Smooth muscle cell (in vitro differentiated cells): ENCODE data around the gene SHTN1. TPM values are rescaled to one million over a fixed set of nuclear protein-coding genes. Genes with fewer than 3 reads are reported as not detected.

Experiments used
- DNase-seq: peaks from one replicate; lab custom pipeline; 2025; ENCODE audit not compliant: unreplicated experiment; lab: John Stamatoyannopoulos, UW
- H2AFZ ChIP-seq: fragments of 200-600 bp; sonication (generic); 2 replicates; pipeline ENCODE4 v1.6.0; 2016; ENCODE audit warnings: antibody characterized with exemption, low read depth, mild to moderate bottlenecking
- H3F3A ChIP-seq: fragments of 200-600 bp; sonication (generic); 2 replicates; pipeline ENCODE4 v1.6.0; 2017; ENCODE audit warnings: antibody characterized with exemption, low read depth
- H3K27ac ChIP-seq: fragments of 200-600 bp; sonication (generic); 2 replicates; pipeline ENCODE4 v1.5.1; 2016; ENCODE audit warnings: low read depth, mild to moderate bottlenecking
- H3K27me3 ChIP-seq: fragments of 200-600 bp; sonication (generic); 2 replicates; pipeline ENCODE4 v1.6.1; 2016; ENCODE audit warnings: low read depth, mild to moderate bottlenecking
- H3K36me3 ChIP-seq: fragments of 200-600 bp; sonication (generic); 2 replicates; pipeline ENCODE4 v1.5.1; 2016; ENCODE audit warnings: low read depth
- H3K4me1 ChIP-seq: fragments of 200-600 bp; sonication (generic); 2 replicates; pipeline ENCODE4 v1.5.1; 2016; ENCODE audit warnings: low read depth
- H3K4me2 ChIP-seq: fragments of 200-600 bp; sonication (generic); 2 replicates; pipeline ENCODE4 v1.6.0; 2016; ENCODE audit warnings: mild to moderate bottlenecking
- H3K4me3 ChIP-seq: fragments of 200-600 bp; sonication (generic); 2 replicates; pipeline ENCODE4 v1.5.1; 2016; ENCODE audit warnings: mild to moderate bottlenecking
- H3K79me2 ChIP-seq: fragments of 200-600 bp; sonication (generic); 2 replicates; pipeline ENCODE4 v1.6.0; 2016; ENCODE audit warnings: low read depth, mild to moderate bottlenecking
- H3K9ac ChIP-seq: fragments of 200-600 bp; sonication (generic); 2 replicates; pipeline ENCODE4 v1.6.0; 2016; ENCODE audit warnings: low read depth
- H3K9me3 ChIP-seq: fragments of 200-600 bp; sonication (generic); replicated peaks from 2 replicates; pipeline ENCODE4 v1.5.1; 2016; ENCODE audit warnings: low read depth
- H4K20me1 ChIP-seq: fragments of 200-600 bp; sonication (generic); 2 replicates; pipeline ENCODE4 v1.6.0; 2016; ENCODE audit warnings: low read depth
- WGBS: methylation state at CpG from one replicate; pipeline ENCODE4 v1.1.7; 2016; ENCODE audit warnings: low lambda C conversion rate; 5-methylcytosine and 5-hydroxymethylcytosine counted together
- polyA plus RNA-seq: library from polyadenylated mRNA; unstranded; fragments of >200 nt; fragmentation: Nextera tagmentation; extraction: Ambion mirVana; gene quantifications from 2 replicates; pipeline ENCODE4 v1.2.1, GENCODE V29; 2016
- total RNA-seq: library from RNA; depleted of rRNA; stranded (reverse); fragments of >200 nt; gene quantifications from 2 replicates; pipeline ENCODE4 v1.2.3, GENCODE V29; 2014
- TF ChIP-seq, protein P1 (sequence below): fragments of 200-600 bp; sonication (generic); IDR thresholded peaks from 2 replicates; pipeline ENCODE4 v1.5.1; 2017; ENCODE audit warnings: borderline replicate concordance, mild to moderate bottlenecking, antibody characterized with exemption; ENCODE audit not compliant: insufficient read depth, poor library complexity, severe bottlenecking

SHTN1 gene
- total and polyA plus RNA-seq, 2 experiments from 2014 or later = 1.3 to 39.2 TPM

DNA sequence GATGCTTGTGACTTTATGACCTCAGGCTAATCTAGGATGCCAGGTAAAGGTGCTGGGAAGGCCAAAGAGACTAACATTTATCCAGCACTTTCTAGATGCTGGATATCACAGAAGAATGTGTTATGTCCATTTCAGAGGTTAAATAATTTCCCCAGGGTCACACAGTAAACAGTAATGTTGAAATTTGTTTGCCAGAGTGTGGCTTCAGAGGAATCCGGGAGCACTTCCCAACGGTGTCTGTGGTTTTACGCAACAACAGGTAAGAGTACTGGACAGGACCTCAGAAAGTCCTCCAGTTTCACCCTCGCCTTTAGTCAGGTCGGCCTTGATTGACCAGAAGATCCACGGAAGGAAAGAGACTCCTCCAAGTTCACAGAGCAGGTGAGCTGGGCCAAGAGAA is 1.7 kb downstream of the SHTN1 start:
- no peak for DNase-seq
- no peaks in the 10 kb centered on the region for H3K36me3 ChIP-seq
- no peak overlapping the region for H3K4me2 ChIP-seq
- H3K9ac ChIP-seq = no peak overlapping the region
- no peaks in the 10 kb centered on the region for H3F3A ChIP-seq
- TF ChIP-seq, protein P1, sequence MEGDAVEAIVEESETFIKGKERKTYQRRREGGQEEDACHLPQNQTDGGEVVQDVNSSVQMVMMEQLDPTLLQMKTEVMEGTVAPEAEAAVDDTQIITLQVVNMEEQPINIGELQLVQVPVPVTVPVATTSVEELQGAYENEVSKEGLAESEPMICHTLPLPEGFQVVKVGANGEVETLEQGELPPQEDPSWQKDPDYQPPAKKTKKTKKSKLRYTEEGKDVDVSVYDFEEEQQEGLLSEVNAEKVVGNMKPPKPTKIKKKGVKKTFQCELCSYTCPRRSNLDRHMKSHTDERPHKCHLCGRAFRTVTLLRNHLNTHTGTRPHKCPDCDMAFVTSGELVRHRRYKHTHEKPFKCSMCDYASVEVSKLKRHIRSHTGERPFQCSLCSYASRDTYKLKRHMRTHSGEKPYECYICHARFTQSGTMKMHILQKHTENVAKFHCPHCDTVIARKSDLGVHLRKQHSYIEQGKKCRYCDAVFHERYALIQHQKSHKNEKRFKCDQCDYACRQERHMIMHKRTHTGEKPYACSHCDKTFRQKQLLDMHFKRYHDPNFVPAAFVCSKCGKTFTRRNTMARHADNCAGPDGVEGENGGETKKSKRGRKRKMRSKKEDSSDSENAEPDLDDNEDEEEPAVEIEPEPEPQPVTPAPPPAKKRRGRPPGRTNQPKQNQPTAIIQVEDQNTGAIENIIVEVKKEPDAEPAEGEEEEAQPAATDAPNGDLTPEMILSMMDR = no peak
- H3K79me2 ChIP-seq = peaks cover 5% of the 10 kb centered on the region
- H3K9me3 ChIP-seq = no peaks in the 10 kb centered on the region
- 87% methylated on average over 6 of the region's 6 CpGs for WGBS
- no peaks in the 10 kb centered on the region for H4K20me1 ChIP-seq
- H3K27me3 ChIP-seq = no peaks in the 10 kb centered on the region
- no peak overlapping the region for H2AFZ ChIP-seq
- H3K4me3 ChIP-seq = no peak overlapping the region
- H3K4me1 ChIP-seq = peaks cover 5% of the 10 kb centered on the region
- H3K27ac ChIP-seq = no peak overlapping the region

DNA sequence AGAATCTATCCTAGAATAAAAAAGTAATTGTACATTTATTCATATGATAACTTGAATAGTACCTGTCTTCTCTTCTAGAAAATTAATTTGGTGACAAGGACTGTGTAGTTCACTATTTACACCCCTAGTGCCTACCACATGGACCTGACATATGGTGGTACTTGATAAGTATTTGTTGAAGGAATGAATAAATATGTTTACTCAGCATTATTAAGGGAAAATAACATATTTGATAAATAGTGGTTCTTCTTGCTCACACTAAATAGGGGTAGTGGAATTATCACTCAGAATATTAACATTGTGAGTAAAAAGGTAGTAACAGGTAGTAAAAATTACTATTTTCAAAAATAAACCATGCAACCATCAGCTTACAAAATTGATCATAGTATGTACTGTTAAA is 2.8 kb downstream of the SHTN1 start:
- no peak overlapping the region for H3K27ac ChIP-seq
- H3K79me2 ChIP-seq = peaks cover 5% of the 10 kb centered on the region
- H3K27me3 ChIP-seq = no peaks in the 10 kb centered on the region
- H3K4me2 ChIP-seq = no peak overlapping the region
- DNase-seq = no peak
- H3K36me3 ChIP-seq = no peaks in the 10 kb centered on the region
- no peak overlapping the region for H2AFZ ChIP-seq
- H3F3A ChIP-seq = no peaks in the 10 kb centered on the region
- H4K20me1 ChIP-seq = no peaks in the 10 kb centered on the region
- no peak overlapping the region for H3K4me3 ChIP-seq
- H3K9me3 ChIP-seq = no peaks in the 10 kb centered on the region
- peaks cover 5% of the 10 kb centered on the region for H3K4me1 ChIP-seq
- TF ChIP-seq, protein P1 = no peak
- no peak overlapping the region for H3K9ac ChIP-seq

DNA sequence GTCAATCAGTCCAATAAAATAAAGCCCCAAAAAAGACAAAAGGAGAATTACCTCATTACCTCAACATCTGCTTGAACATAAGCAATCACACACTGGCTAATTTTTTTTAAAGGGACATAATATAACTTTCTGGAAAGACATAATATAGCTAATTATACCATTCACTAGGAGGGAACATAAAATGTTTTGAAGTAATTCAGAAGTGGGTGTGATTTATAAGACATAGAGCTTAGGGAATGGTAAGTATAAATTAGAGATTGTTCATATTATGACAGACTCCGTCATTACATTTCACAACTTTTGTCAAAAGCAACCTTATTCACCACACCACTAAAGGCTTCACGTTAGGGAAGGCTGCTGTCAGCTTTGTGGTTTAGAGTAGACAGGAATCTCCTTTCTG is 3.8 kb downstream of the SHTN1 start:
- H3K4me1 ChIP-seq = peaks cover 5% of the 10 kb centered on the region
- no peak overlapping the region for H2AFZ ChIP-seq
- no peaks in the 10 kb centered on the region for H3K9me3 ChIP-seq
- no peak overlapping the region for H3K9ac ChIP-seq
- WGBS = 79% methylated on average over 2 of the region's 2 CpGs
- H3K79me2 ChIP-seq = peaks cover 5% of the 10 kb centered on the region
- no peaks in the 10 kb centered on the region for H3K36me3 ChIP-seq
- no peaks in the 10 kb centered on the region for H4K20me1 ChIP-seq
- no peaks in the 10 kb centered on the region for H3F3A ChIP-seq
- TF ChIP-seq, protein P1 = no peak
- H3K4me3 ChIP-seq = no peak overlapping the region
- H3K27me3 ChIP-seq = no peaks in the 10 kb centered on the region
- H3K4me2 ChIP-seq = no peak overlapping the region
- DNase-seq = no peak
- no peak overlapping the region for H3K27ac ChIP-seq

DNA sequence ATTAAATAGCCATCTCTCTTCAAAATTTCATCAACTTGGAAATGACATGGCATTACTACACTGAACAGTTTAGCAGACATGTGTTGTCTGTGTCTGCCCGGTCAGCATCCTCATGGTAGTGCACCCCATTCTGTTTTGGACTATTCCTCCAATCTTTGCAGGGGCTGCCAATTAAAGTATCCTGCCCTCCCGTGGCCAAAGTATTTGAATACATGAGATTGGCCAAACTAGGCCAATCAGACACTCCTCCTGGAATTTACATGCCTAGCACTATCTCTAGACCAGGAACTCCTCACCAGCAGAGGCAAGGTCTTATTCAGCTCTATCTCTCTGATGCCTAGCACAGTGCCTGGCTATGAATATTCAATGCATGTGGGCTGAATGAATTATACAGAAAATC is 4.4 kb downstream of the SHTN1 start:
- Histone ChIP-seq H3K27ac (no peak overlapping the region), H3K79me2 (peaks cover 5% of the 10 kb centered on the region), H3F3A (no peaks in the 10 kb centered on the region), H3K36me3 (no peaks in the 10 kb centered on the region), H3K9me3 (no peaks in the 10 kb centered on the region), H3K4me1 (peaks cover 3% of the 10 kb centered on the region), H3K4me2 (no peak overlapping the region), H2AFZ (no peak overlapping the region), H3K4me3 (no peak overlapping the region), H4K20me1 (no peaks in the 10 kb centered on the region), H3K9ac (no peak overlapping the region), H3K27me3 (no peaks in the 10 kb centered on the region)
- WGBS = 82% methylated on average over 2 of the region's 2 CpGs
- no peak for DNase-seq
- TF ChIP-seq, protein P1 = no peak
